ENCODE results near the gene AMACR.
A peak's percentile ranks its signal among the peaks of the same experiment; 100 is the strongest.

Gene AMACR

DNA sequence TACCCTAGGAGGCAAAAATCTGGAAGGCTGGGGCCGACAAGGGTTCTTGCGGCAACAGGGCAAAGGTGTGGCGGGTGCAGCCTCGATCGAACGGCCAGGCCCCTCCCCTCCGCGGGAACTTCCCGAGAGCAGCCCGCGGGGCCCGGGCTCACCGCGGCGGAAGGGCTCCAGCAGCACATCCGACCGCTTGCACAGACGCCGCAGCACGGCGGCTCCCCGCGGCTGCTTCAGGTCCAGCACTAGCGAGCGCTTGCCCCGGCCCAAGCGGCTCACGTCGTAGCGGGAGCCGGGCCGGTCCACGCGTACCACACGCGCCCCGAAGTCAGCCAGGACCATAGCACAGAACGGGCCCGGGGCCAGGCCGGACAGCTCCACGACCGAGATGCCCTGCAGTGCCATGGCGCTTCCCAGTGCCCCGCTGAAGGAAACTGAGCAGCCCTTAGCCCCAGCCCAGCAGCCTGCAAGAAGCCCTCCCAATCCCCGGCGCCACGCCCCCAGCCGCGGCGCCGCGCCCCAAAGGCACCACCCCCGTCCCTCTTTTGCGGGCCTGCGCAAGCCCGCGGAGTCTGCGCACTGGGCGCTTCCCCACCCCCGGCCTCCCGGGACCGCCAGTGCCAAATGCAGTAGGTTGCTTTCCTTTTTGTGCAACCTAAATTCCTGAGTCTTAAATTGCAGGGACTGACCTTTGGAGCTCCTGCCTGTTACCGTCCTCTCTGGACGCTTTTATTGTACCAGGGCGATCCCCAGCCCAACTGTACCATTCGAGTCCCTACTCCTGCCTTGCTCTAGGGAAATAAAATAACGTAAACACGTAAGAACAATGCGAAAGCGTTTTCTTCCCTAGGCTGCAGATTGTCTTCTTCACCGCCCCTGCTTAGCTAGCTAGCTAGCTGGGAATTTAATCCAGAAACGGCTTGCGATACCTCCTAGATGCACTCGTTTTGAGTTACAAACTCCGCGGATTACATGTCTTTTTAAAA, at the start of gene AMACR:
Gene AMACR (minus strand): TSS at position 430 of the 980 bp plus-strand sequence. CDS start 31 bp downstream, at position 399.
- peak; percentile 75 to 99 (median 94) for DNase-seq

- no peak for DNase-seq
These were observed 49.7 kb upstream of the AMACR start for GRCh38 chr5:34057569-34057968.

DNA sequence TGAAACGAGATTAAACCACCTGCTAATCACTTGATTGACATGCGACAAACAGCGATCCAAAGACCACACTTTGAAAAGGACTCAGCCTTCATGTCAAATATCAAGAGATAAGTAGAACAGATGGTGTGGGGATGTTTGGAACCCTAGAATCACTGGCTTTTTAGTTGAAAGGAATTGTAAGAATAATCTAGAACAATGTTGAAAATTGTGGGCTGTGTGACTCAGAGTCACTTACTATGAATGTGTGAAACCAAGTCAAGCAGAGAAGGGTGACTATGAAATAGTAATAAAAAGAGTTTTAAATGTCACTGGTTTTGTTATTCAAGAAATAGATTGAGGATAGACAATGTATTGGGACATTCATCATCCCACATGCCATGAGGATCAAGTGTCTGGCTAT, 49.3 kb upstream of the AMACR start:
- no peak for DNase-seq

GRCh38 chr5:34055667-34056066, 47.8 kb upstream of the AMACR start:
- no peak for DNase-seq

DNA sequence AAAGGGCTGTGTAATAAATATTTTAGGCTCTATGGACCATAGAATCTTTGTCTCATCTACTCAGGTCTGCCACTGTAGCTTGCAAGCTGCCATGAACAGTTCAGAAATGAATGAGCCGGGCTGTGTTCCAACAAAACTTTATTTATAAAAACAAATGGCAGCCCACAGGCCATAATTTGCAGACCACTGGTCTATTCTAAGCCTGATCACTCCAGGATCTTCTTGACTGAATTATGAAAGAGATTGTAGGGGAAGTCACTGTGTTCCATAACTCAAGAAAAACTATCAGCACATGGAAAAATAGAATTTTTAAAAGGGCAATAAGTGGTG, 46.5 kb upstream of the AMACR start:
- DNase-seq: no peak

DNA sequence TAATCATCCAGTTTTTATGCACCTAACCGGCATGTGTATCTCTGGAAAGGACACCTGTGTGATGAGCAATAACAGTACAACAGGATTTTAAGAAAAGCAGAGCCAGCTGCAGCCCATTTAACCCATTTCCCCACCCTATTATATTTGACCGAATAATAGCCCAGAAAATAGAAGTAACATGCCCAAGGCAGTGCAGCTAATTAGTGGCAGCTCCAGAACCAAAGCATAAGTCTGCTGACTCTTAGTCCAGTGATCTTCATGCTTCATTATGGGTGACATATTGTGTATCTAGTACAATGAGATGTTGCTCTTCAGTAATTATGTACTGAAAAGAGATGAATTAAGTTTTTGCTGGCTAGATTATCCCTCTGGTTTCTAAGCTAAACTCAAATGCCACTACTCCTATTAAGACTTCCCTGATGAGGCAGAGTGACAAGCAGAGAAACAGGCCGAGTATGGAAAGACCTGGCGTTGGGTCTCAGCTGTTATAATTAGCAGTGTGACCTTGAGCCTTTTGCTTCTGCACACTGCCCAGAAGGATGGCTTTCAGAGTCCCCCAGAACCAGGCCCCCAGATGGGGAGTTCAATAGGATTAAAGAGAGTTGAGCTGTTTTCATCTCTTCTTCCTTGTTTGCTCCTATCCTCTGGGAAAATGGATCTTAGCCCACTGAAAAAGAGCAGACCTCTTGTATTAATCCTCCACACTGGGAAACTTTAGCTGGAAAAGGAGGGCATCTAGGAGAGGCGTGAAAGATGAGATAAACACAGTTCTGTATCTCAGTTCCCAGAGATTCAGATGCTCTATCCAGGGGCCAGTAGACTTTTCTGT, 45.9 kb upstream of the AMACR start:
- DNase-seq: no peak

DNA sequence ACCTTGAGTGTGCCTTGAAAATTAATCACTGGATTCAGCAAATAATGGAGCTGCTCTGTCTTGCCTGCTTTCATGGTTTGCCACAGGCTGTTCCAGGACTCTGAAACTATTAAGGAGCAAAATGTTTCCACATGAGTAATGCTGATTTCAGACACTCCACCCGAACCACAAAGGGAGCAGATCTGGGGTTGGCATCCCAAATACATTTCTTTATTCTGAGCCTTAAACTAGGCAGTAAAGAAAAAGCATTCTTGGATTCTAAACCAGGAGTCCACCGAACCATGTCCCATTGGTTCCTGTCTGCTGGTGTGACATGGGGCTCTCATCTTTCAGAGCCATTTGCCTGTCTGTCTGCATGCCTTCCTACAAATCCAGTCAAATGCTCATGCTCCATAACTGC, 45.3 kb upstream of the AMACR start:
- DNase-seq: no peak

- DNase-seq: no peak
These were observed 43.6 kb upstream of the AMACR start for GRCh38 chr5:34051374-34051980.

GRCh38 chr5:34047774-34048572, 40.1 kb upstream of the AMACR start:
- no peak for DNase-seq

DNA sequence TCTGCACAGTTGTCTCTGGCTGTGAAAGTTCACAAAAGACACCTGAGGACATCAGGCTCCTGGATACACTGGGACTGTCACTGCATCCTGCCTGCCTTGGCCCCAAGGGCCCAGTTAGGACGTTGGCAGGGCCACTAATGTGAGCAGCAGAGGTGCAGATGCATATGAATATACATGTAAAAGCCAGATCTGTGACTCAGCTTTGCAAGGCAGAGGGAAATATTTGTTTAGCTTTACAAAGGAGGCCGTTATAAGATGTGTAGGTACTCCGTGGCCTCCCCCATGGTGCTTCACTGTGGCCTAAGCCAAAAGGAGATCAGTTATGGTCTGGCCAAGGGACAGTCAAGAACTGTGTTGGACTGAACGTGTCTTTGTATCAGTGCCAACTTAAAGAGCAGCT, 39.3 kb upstream of the AMACR start:
- no peak for DNase-seq

DNA sequence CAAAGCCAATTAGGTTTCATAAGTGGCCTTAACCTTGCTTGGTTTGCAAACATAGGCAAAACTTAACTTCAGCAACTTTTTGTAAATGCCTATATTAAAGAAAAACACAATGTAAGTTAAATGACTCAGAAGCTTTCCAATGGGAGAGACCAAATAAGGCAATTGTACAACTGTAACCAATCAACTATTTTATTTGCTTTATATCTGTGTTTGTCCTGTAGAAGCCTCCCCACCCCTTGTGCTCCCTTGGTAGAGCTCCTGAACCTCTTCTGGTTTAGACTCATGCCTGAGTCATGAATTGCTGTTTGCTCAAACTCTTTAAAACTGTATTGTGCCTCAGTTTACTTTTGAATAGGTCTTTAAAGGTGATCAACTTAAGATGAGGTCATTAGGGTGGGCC, 38.1 kb upstream of the AMACR start:
- DNase-seq: no peak

GRCh38 chr5:34045023-34045422, 37.2 kb upstream of the AMACR start:
- DNase-seq: peak in 2 of 14 donors; percentile 21 to 28

GRCh38 chr5:34043099-34043876, 35.4 kb upstream of the AMACR start, which contains the start of gene C1QTNF3:
C1QTNF3 (minus strand) TSS chr5:34043213; CDS start chr5:34043125, 88 bp downstream.
- peak in 8 of 14 donors; percentile 9 to 57 (median 36) for DNase-seq

- peak in 7 of 14 donors; percentile 21 to 47 (median 30) for DNase-seq
These were observed 34.5 kb upstream of the AMACR start for GRCh38 chr5:34042321-34042720.

GRCh38 chr5:34041247-34041972, 33.6 kb upstream of the AMACR start:
- DNase-seq: no peak

DNA sequence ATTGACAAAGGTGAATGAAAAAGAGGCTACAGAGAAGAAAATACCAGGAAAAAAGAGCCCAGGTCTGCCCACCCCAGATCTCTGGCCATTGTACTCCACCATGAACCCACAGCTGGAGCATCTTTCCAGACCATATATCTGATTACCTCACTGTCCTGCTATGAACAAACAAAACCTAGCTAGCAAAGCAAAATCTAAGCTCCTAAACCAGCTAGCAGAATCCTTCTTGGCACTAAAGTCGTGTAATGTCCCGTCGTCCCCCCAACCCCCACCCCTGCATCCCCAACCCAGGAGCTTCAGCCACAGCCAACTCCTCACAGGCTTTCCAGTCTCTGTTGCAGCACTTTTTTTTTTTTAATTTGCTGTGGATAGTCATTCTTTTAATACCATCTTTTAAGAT, 32.6 kb upstream of the AMACR start:
- DNase-seq: no peak

DNA sequence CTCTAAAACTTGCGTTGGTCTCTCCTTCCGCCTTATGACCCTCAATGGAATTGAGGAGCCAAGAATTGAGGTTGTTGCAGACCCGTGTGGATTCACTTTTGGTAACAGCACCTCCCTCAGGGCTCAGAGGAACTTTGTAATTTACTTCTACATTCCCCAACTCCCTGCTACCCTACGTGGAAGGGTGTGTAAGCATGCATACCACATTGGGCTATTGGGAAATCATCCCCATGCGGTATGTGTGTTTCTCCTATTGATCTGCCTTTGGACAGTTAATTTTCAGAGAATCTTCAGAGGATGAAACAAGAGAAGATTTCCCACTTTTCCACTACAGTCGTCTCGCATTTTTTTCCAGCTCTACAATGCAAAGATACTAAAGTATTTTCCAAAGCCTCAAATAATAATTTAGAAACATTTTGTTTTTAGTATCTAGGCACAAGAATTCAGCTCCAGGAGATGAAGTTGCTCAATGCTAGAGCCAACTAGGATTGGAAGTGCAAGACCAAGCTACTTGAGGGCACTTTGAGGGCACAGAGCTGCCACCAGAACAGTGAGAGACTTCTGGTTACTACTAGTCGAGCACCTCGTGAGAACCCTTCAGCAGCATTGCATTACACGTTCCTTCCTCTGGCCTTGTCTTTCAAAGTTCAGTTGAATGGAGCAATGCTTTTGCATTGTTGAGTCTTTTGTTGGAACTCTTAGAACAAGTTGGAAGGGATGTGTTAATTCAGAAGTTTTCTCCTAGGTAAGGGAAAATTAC, 31.7 kb upstream of the AMACR start:
- no peak for DNase-seq

GRCh38 chr5:34038838-34039237, 31.0 kb upstream of the AMACR start:
- DNase-seq: no peak

GRCh38 chr5:34038390-34038789, 30.5 kb upstream of the AMACR start:
- DNase-seq: no peak

DNA sequence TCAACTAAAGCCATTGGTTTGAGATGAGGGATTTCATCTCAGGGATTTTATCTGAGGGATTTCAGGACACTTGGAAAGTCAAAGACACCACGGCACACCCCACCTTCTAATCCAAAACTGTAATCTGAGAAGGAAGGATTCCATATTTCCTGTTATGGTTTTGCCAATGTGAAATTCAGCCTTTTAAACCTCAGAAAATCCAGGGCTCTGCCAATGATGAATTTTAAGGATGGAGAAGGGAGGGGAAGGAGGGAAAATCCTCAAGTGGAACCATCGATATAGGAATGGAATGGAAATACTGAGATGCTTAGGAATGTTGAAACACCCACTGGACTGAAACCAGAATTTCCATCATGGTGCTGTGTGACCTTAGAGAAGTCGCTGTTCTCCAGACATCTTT, 29.9 kb upstream of the AMACR start:
- DNase-seq: no peak

Data from C1 segment of cervical spinal cord (tissue), 14 donors.